Spleen (tissue), 11 donors: ENCODE data around the gene FOS. TPM values are rescaled to one million over a fixed set of nuclear protein-coding genes. Genes with fewer than 3 reads are reported as not detected.

Source experiments
- DNase-seq: peaks from one replicate; pipeline ENCODE4 v3.0.0-alpha.2; 2020
- H3K27ac ChIP-seq, 8 donors: fragments of 200-600 bp; sonication (generic) in 7 of 8; 1 replicate in 4 of 8; 2 replicates in 4 of 8; pipeline versions ENCODE4 v1.5.0 to v1.8.0; 2016 to 2021; ENCODE audit warnings: inconsistent platforms in 4 of 8, mild to moderate bottlenecking in 4 of 8, moderate library complexity in 1 of 8
- H3K27me3 ChIP-seq, 7 donors: fragments of 200-600 bp; sonication (generic) in 6 of 7; replicated peaks in 1 of 7; 1 replicate in 4 of 7; 2 replicates in 3 of 7; pipeline versions ENCODE4 v1.5.0 to v1.8.0; 2016 to 2021; ENCODE audit warnings: inconsistent platforms in 3 of 7, mild to moderate bottlenecking in 1 of 7
- H3K36me3 ChIP-seq, 6 donors: fragments of 200-600 bp; sonication (generic) in 5 of 6; 1 replicate in 4 of 6; 2 replicates in 2 of 6; pipeline versions ENCODE4 v1.5.0 to v1.8.0; 2016 to 2021; ENCODE audit warnings: inconsistent platforms in 2 of 6
- H3K4me1 ChIP-seq, 6 donors: fragments of 200-600 bp; sonication (generic) in 5 of 6; 1 replicate in 3 of 6; 2 replicates in 3 of 6; pipeline versions ENCODE4 v1.5.0 to v1.8.0; 2016 to 2021; ENCODE audit warnings: inconsistent platforms in 3 of 6
- H3K4me3 ChIP-seq, 8 donors: fragments of 200-600 bp; sonication (generic) in 7 of 8; 1 replicate in 4 of 8; 2 replicates in 4 of 8; pipeline versions ENCODE4 v1.5.0 to v1.8.0; 2016 to 2021; ENCODE audit warnings: inconsistent platforms in 4 of 8, mild to moderate bottlenecking in 4 of 8, moderate library complexity in 2 of 8
- H3K9me3 ChIP-seq, 8 donors: fragments of 200-600 bp; sonication (generic) in 7 of 8; 1 replicate in 4 of 8; 2 replicates in 4 of 8; pipeline versions ENCODE4 v1.5.0 to v1.8.0; 2016 to 2021; ENCODE audit warnings: inconsistent platforms in 4 of 8
- POLR2A ChIP-seq, 3 donors: fragments of 450-650 bp; IDR thresholded peaks; one replicate each; pipeline ENCODE4 v1.5.1; 2017; ENCODE audit warnings: antibody characterized with exemption in 3 of 3, mild to moderate bottlenecking in 1 of 3
- POLR2AphosphoS5 ChIP-seq, 3 donors: sonication (generic); formaldehyde crosslinking; IDR thresholded peaks; one replicate each; pipeline ENCODE4 v1.5.1; 2017; ENCODE audit warnings: antibody characterized with exemption in 3 of 3
- WGBS, 5 donors: extraction: QIAGEN DNeasy Blood & Tissue Kit in 3 of 5; methylation state at CpG; one replicate each; pipeline versions ENCODE4 v1.1.5 to v1.1.7; 2013 to 2018; 5-methylcytosine and 5-hydroxymethylcytosine counted together
- intact Hi-C: fragments of 100-400 bp; cut with DNase I; formaldehyde crosslinking; loops from one replicate; pipeline ENCODE4 v1.15.0; 2023; ENCODE audit warnings: low total_unique reads
- polyA plus RNA-seq, 3 donors: library from polyadenylated mRNA; stranded (reverse); fragments of 200-250 nt; gene quantifications; one replicate each; pipeline ENCODE4 v1.2.1, GENCODE V29; 2013
- total RNA-seq, 7 donors: library from RNA; depleted of rRNA in 3 of 7; stranded (reverse); fragments of >200 nt in 3 of 7; fragmentation: NEBNext Ultra II Directional in 4 of 7; extraction: Animal tissue kit (Norgen Biotek cat#: 25700) in 4 of 7; gene quantifications; one replicate each; pipeline versions ENCODE4 v1.1.0 to v1.2.1, GENCODE V29; 2016 to 2021
- TF ChIP-seq, protein P1 (sequence below), 11 experiments: fragments of 200-600 bp in 7 of 11; fragments of 450-650 bp in 4 of 11; sonication (generic) in 4 of 11; IDR thresholded peaks in 8 of 11; conservative IDR thresholded peaks in 3 of 11; 1 replicate in 7 of 11; 2 replicates in 4 of 11; pipeline versions ENCODE4 v1.4.0 to v1.8.0; 2016 to 2021; ENCODE audit warnings: antibody characterized with exemption in 11 of 11, inconsistent platforms in 4 of 11, mild to moderate bottlenecking in 1 of 11
- donor health status: healthy with polysubstance abuse.
- donor health status: DM: no; HTN: no; CAD: no; lungs with moderate emphysema.
- donor health status: DM: no; HTN: no; CAD: no.
- donor health status: Bipolar disorder and iron deficiency.
- donor health status: healthy.
- donor health status: DM: no; HTN: no; CAD: no.
- donor health status: DM: yes; HTN: yes; CAD: no.

Gene FOS
- total and polyA plus RNA-seq, 10 donors: 18.8 to 414 (median 116) TPM

- intact Hi-C loops: no loop called here
- peaks cover 0 to 41% (median 8%) of the 10 kb centered on the region in 7 donors for H3K27me3 ChIP-seq
- peak overlapping the region in 7 of 8 donors; percentile 94 to 99 (median 96) for H3K27ac ChIP-seq
- peaks cover 0 to 27% (median 10%) of the 10 kb centered on the region in 6 donors for H3K36me3 ChIP-seq
- H3K9me3 ChIP-seq: no peaks in the 10 kb centered on the region
- TF ChIP-seq POLR2AphosphoS5 (IDR thresholded peaks at IDR 0.05) (peak; percentile 55 to 89 (median 88)), POLR2A (IDR thresholded peaks at IDR 0.05) (peak in 1 of 3 donors; percentile 10)
- TF ChIP-seq, protein P1, sequence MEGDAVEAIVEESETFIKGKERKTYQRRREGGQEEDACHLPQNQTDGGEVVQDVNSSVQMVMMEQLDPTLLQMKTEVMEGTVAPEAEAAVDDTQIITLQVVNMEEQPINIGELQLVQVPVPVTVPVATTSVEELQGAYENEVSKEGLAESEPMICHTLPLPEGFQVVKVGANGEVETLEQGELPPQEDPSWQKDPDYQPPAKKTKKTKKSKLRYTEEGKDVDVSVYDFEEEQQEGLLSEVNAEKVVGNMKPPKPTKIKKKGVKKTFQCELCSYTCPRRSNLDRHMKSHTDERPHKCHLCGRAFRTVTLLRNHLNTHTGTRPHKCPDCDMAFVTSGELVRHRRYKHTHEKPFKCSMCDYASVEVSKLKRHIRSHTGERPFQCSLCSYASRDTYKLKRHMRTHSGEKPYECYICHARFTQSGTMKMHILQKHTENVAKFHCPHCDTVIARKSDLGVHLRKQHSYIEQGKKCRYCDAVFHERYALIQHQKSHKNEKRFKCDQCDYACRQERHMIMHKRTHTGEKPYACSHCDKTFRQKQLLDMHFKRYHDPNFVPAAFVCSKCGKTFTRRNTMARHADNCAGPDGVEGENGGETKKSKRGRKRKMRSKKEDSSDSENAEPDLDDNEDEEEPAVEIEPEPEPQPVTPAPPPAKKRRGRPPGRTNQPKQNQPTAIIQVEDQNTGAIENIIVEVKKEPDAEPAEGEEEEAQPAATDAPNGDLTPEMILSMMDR (IDR thresholded peaks at IDR 0.05 in 8 of 11, conservative IDR thresholded peaks at IDR 0.05 in 3 of 11): no peak
- H3K4me3 ChIP-seq: peak overlapping the region; percentile 54 to 81 (median 64)
- H3K4me1 ChIP-seq: peaks cover 25 to 87% (median 54%) of the 10 kb centered on the region in 6 donors
- 20 to 27% (median 23%) methylated on average over 26 of the region's 26 CpGs for WGBS, 5 donors
- peak; percentile 85 for DNase-seq
Measured at GRCh38 chr14:75279763-75280290, 1.2 kb downstream of the FOS start.

DNA sequence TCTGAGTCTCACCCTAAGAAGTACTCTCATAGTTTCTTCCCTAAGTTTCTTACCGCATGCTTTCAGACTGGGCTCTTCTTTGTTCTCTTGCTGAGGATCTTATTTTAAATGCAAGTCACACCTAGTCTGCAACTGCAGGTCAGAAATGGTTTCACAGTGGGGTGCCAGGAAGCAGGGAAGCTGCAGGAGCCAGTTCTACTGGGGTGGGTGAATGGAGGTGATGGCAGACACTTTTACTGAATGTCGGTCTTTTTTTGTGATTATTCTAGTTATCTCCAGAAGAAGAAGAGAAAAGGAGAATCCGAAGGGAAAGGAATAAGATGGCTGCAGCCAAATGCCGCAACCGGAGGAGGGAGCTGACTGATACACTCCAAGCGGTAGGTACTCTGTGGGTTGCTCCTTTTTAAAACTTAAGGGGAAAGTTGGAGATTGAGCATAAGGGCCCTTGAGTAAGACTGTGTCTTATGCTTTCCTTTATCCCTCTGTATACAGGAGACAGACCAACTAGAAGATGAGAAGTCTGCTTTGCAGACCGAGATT, 1.7 kb downstream of the FOS start:
- intact Hi-C loops: no loop called here
- peaks cover 20 to 87% (median 51%) of the 10 kb centered on the region in 6 donors for H3K4me1 ChIP-seq
- peaks cover 0 to 41% (median 8%) of the 10 kb centered on the region in 7 donors for H3K27me3 ChIP-seq
- H3K36me3 ChIP-seq: peaks cover 0 to 27% (median 10%) of the 10 kb centered on the region in 6 donors
- 90 to 97% (median 95%) methylated on average over 7 of the region's 7 CpGs for WGBS, 5 donors
- no peaks in the 10 kb centered on the region for H3K9me3 ChIP-seq
- H3K4me3 ChIP-seq: peak overlapping the region; percentile 54 to 81 (median 64)
- DNase-seq: peak; percentile 43
- TF ChIP-seq, protein P1 (IDR thresholded peaks at IDR 0.05 in 8 of 11, conservative IDR thresholded peaks at IDR 0.05 in 3 of 11): no peak
- TF ChIP-seq POLR2A (IDR thresholded peaks at IDR 0.05): no peak
- no peak for TF ChIP-seq POLR2AphosphoS5 (IDR thresholded peaks at IDR 0.05)
- peak overlapping the region in 7 of 8 donors; percentile 9 to 99 (median 95) for H3K27ac ChIP-seq

- TF ChIP-seq POLR2A (IDR thresholded peaks at IDR 0.05) (peak in 2 of 3 donors; percentile 5 to 24), POLR2AphosphoS5 (IDR thresholded peaks at IDR 0.05) (peak; percentile 85 to 99 (median 97))
- TF ChIP-seq, protein P1 (IDR thresholded peaks at IDR 0.05 in 8 of 11, conservative IDR thresholded peaks at IDR 0.05 in 3 of 11): no peak
- Histone ChIP-seq H3K4me1 (peaks cover 13 to 87% (median 45%) of the 10 kb centered on the region in 6 donors), H3K4me3 (peak overlapping the region in 7 of 8 donors; percentile 54 to 81 (median 63)), H3K27me3 (peaks cover 0 to 39% (median 8%) of the 10 kb centered on the region in 7 donors), H3K27ac (peak overlapping the region in 6 of 8 donors; percentile 9 to 99 (median 96)), H3K9me3 (no peaks in the 10 kb centered on the region), H3K36me3 (peaks cover 0 to 27% (median 10%) of the 10 kb centered on the region in 6 donors)
- peak; percentile 75 for DNase-seq
- WGBS, 5 donors: 90 to 94% (median 92%) methylated on average over 12 to 17 of the region's 17 CpGs
- intact Hi-C loops: no loop called here
Measured at GRCh38 chr14:75280831-75281653, 2.4 kb downstream of the FOS start.
